Renal pelvis (tissue), 4 donors: ENCODE measurements around the gene LARP4B. TPM values are rescaled to one million over a fixed set of nuclear protein-coding genes. Genes with fewer than 3 reads are reported as not detected.

Experiments
- DNase-seq: peaks from one replicate; pipeline ENCODE4 v3.0.0-alpha.2; 2013
- polyA plus RNA-seq, 3 donors: library from polyadenylated mRNA; unstranded; fragments of 120-200 nt; gene quantifications; one replicate each; pipeline ENCODE4 v1.2.1, GENCODE V29; 2013; ENCODE audit not compliant: insufficient read length in 3 of 3

Gene LARP4B
- polyA plus RNA-seq, 3 donors: 41.9 to 56.3 (median 52.6) TPM

DNA sequence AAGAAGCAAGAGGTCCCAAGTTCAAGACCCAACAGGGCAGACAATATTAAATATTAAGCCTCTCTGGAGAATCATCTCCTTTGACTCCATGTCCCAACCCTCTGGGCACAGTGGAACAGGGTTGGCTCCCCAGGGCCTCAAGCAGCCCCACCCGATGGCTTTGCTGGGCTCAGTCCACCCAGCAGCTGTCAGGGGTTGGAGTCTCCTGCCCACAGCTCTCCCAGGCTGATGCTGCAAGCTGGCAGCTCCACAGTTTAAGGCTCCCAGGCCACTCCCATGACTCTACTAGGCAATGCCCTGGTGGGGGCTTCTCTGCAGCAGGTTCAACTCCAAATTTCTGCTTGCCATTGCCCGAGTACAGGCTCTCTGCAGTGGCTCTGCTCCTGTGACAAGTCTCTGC is 55.1 kb downstream of the LARP4B start:
- no peak for DNase-seq

DNA sequence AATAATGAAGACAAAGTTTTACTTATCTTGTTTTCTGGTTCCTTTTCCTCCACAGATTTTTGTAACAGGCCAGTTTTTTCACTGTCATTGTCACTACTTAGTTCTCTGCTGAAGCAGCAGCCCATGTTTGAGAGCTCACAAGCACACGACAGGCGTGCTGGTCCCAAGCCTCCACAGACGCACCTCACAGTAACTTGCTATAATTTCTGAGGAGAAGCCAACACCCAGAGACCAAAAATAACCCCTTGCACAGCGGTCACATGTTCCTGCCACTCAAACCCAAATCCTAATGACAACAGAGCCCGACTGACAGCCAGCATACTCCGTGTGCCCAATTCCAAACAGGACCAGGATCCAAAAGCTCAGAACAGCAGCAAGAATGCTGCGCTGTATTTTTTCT is 58.5 kb downstream of the LARP4B start:
- DNase-seq: no peak

GRCh38 chr10:871951-872403 is 59.5 kb downstream of the LARP4B start:
- DNase-seq: no peak

DNA sequence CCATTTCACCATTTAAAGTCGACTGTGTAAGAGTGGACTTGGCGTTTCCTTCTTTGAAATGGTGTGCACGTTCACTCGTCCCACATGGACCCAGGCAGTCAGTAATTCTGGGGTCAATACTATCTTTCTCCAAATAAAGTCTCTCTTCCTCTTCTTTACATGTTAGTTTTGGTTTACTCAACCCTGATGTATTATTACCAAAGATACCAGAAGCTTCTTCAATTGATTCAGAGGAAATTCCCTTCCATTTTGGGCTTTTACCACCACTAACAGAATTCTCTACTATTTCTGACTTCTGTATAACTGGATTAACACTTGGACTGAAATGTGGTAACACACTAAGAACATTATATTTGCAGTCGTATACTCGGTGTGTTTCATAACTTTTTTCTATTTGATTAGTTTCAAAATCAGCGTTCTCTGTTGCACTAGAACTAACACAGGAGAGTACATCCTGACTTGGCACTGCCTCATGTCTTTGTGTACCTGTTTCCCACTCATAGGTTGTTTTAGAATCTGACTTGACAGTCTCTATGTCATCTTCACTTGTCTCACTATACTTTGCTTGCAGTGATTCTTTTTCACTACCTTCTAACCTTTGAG is 60.8 kb downstream of the LARP4B start:
- DNase-seq: no peak

- DNase-seq: no peak
These were observed 62.3 kb downstream of the LARP4B start for GRCh38 chr10:869171-869570.

DNA sequence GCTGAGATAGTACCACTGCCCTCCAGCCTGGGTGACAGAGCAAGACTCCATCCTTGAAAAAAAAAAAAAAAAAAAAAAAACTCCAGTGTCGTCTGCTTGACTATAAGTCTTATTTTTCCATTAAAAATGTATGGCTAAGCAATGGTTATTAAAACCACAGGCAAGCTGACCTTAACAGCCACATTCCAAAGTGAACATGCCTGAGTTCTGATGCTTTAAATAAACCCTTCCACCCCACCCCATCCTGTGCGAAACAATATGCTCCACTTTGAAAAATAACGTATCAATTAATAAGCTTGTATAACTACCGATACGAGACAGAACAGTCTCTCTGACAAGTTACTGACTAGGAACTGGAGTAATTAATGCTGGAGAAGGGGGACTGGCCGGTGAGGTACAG is 63.7 kb downstream of the LARP4B start:
- no peak for DNase-seq

DNA sequence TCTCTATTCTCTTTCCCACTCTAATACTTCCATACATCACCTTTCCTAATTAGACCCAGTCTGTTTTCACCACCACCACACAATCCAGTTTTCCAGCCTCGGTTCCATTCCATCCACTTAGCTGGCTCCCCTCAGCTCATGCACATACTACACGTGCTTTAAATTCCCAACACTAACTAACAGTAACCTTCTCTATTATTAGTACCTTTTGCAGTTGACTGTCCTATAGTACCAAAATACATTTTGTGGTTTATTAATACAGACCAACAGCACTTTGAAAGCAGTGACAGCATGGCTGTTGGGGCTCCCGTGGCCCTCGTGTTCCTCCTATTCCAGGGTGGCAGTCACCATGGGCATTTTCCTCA is 64.9 kb downstream of the LARP4B start:
- no peak for DNase-seq

DNA sequence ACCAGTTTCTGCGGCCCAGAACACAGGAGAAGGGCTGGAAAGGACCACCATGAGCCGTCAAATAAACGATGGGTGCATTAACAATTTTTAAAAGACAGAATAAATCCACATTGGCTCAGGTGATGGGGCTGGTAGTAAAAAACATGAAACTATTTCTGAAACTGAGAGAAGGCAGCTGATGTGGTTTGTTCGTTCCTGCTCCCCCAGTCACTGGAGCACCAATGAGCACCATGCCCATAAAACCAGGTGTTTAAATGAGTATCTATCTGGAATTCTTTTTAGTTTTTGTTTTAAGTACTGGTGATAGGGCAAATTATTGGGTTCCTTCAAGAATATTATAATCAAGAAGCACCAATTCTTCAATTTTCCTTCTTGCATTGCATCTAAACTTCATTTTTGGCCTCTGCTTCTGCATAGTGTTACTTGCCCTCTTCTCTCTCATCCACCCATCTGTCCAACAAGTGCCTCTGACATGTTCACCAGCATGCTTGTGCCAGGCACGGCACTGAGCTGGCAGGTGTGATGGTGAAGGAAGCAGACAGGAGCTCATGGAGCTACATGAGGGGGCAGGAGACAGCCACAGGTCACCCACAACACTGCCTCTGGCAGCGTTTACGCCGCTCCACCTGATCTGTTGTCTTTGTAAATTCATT is 65.5 kb downstream of the LARP4B start:
- no peak for DNase-seq

DNA sequence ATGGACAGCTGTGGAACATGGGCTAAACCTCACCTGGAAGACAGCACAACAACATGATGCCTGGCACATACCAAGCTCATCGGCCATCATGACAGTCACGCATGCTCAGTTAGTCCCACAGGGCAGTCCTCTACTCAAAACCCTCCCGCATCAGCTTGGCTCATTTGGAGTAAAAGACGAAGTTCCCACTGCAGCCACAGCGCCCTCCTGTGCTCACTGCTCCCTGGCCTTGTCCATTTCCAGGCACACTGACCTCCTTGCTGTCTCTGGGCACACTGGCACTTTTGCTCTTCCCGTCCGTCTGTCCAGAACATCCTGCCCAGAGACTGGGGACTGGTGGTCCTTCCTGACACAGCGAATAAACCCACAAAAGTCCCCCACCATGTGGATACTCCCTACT is 66.2 kb downstream of the LARP4B start:
- no peak for DNase-seq

GRCh38 chr10:860519-860918 is 71.0 kb downstream of the LARP4B start:
- no peak for DNase-seq

GRCh38 chr10:856416-857157 is 74.9 kb downstream of the LARP4B start:
- no peak for DNase-seq

DNA sequence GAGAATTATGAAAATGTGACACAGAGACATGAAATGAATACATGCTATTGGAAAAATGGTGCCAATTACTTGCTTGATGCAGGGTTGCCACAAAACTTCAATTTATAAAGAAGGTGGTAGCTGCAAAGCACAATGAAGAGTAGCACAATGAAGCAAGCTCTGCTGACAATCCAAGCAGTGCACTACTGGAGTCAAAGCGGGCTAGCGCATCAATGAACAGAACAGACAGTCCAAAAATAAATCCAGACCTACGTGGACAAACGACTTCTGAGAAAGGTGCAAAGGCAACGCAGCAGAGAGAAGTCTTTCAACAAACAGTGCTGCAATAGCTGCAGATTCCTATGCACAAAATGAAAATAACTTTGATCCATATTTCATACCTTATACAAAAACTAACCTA is 75.8 kb downstream of the LARP4B start:
- no peak for DNase-seq

DNA sequence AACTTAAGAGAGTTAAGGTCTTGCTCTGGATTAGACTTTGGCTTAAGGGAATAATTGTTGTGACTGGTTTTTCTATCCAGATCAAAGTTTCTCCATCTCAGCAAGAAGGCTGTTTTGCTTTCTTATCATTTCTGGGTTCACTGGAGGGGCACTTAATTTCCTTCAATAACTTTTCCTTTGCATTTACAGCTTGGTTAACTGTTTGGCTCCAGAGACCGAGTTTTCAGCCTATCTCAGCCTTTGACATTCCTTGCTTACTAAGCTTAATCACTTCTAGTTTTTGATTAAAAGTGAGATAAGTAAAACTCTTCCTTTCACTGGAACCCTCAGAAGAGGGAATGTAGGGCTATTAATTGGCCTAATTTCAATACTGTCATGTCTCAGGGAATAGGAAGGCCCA is 76.4 kb downstream of the LARP4B start:
- DNase-seq: peak; percentile 3

DNA sequence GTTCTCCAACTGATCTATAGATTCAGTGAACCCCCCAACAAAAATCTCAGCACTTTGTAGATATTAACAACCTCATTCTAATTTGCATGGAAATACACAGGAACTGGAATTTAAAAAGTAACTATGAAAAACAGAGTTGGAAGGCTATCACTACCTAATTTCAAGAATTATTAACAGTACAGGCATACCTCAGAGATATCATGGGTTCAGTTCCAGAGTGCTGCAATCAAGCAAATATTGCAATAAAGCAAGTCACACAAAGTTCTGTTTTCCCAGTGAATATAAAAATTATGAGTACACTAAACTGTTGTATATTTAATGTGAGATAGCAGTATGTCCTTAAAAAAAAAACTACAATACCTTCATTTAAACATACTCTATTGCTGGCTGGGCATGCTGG is 78.5 kb downstream of the LARP4B start:
- no peak for DNase-seq

DNA sequence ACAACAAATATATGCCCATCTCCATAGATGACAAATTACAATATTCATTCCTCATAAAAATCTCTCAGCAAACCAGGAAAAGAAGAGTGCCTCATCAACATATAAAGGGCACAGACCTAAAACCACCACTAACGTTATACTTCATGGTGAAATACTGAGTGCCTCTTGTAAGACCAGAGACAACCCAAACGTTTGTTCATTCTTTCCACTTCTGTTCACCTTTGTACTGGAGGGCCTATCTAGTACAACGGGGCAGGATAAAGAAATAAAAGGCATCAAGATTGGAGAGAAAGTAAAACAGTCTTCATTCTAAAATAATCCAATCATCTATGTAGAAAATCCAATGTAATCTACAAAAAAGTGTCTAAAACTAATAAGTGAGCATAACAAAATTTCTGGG is 79.1 kb downstream of the LARP4B start:
- no peak for DNase-seq

- no peak for DNase-seq
These were observed 79.6 kb downstream of the LARP4B start for GRCh38 chr10:851901-852300.

DNA sequence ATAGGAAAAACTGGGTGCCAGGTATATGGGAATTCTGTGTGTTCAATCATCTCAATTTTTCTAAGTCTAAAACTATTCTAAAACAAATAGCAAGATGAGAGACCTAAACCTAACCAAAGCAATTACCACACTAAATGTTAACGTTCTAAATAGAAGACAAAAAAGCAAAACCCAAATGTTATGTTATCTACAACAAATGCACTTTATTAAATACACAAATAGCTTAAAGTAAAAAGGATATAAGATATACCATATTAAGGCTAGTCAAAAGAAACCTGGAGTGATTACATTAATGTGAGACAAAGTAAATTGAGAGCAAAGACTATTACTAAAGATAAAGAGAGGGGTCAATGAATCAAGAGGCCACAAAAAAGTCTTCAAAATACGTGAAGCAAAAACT is 81.4 kb downstream of the LARP4B start:
- no peak for DNase-seq

DNA sequence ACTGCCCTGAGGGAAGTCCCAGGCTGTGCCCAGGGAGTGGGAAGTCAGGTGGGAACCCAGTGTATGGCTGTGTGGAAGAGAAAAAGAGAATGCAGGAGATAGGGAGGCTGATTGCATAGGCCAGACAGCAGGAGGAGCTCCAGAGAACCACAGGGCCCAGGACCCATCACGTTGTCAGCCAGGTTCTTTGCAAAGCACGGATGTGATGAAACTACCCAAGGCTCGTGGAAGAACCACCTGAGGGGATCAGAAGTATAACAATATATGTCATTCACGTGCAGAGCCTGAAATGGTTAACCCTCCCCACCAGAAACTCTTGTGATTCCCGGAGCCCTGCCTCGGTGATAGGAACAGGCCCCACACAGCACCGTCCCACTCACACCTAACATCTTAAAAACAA is 83.6 kb downstream of the LARP4B start:
- DNase-seq: no peak

DNA sequence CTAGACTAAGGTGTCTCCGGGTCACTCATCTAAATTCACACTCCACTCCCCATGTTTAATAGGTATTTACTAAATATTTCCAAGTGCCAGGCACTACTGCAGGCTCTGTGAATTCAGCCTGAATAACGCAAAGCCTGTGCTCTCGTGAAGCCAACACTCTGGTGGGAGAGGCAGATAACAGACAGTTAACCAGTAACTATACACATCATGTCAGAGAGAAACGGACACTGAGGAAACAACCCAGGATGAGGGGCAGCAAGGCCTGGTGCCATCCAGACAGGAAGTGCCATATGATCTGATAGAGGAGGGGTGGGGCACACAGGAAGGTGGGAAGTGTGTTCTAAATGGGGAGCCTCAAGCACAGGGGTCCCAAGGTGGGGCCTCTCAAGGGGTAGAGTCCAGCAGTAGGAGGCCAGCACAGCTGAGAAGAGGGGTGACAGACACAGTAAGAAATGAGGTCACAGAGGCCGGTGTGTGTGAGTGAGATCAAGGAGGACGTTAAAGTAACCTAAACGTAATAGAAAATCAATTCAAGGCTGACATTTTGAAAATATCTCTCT is 85.3 kb downstream of the LARP4B start:
- DNase-seq: no peak

DNA sequence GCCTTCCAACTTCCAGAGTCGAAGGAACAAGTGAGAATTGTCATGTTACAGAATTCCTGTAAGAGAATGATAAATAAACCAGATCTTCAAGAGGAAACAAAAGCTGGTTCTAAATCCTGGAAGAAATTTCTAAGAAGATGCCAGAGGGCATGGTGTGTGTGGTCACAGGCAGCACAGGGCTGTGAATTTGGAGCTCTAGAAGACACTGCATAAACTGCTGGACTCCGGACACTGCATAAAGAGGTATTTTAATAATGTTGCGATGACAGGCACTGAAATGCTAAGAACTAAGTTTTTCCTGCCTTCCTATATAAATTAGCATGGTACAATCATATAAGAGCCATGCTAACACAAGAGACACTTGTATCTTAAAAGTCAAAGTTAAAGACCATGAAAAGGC is 86.0 kb downstream of the LARP4B start:
- no peak for DNase-seq

DNA sequence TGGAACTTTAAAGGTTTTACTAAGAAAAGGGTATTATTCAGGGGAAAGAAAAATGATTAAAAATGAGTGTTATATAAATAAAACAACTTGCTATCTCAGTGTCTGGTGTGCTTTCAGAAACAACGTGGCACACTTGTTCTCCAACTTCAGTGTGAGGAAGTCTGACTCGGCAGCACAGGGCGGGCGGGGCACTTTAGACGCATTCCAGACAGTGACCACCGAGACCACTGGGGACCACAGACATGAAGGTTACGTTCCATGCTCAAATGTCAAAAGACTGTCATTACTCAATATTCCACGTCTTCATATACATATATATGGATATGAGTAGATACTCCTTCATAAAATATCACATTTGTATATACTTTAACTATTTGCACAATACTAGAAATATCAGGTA is 87.0 kb downstream of the LARP4B start:
- DNase-seq: no peak

- DNase-seq: no peak
These were observed 87.8 kb downstream of the LARP4B start for GRCh38 chr10:843703-844102.

DNA sequence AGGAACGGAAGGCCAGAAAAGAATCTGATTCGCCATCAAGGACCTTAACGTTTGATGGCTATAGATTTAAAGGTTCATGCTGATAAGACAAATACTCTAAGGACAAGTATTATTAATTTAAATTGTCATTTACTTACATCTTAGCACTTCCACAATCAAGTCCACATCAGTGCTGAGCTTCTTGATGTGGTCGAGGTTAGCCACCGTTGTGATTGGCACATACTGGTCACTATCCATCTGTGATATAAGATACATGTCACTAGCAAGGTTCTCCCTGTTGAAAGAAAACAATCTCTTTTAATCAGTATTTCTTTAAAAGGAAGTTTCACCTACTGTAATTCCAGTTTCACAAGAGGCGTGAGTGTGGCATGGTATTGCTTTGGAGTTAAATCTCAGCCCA is 88.7 kb downstream of the LARP4B start:
- DNase-seq: no peak
